ENCODE data around the gene AK4.

The AK4 gene

DNA sequence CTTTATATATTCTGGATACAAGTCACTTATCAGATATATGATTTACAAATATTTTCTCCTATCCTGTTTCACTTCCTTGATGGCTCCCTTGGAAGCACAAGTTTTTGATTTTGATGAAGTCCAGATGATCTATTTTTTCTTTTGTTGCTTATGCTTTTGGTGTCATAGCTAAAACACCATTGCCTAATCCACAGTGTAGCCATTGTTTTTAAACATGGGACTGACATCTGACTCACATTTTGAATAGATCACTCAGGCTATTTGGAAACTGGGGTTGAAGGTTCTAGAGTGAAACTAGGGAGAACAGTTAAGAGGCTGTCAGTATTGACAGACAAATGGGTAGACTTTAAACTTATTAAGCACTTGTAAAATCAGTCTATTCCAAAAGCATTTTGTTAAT lies 16.6 kb downstream of the AK4 start:
- DNase-seq (ENCODE audit: extremely low read depth, low read depth), result no peak
- TF ChIP-seq, protein P1, sequence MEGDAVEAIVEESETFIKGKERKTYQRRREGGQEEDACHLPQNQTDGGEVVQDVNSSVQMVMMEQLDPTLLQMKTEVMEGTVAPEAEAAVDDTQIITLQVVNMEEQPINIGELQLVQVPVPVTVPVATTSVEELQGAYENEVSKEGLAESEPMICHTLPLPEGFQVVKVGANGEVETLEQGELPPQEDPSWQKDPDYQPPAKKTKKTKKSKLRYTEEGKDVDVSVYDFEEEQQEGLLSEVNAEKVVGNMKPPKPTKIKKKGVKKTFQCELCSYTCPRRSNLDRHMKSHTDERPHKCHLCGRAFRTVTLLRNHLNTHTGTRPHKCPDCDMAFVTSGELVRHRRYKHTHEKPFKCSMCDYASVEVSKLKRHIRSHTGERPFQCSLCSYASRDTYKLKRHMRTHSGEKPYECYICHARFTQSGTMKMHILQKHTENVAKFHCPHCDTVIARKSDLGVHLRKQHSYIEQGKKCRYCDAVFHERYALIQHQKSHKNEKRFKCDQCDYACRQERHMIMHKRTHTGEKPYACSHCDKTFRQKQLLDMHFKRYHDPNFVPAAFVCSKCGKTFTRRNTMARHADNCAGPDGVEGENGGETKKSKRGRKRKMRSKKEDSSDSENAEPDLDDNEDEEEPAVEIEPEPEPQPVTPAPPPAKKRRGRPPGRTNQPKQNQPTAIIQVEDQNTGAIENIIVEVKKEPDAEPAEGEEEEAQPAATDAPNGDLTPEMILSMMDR (IDR thresholded peaks at IDR 0.05; ENCODE audit: low read depth, low read length), result no peak

DNA sequence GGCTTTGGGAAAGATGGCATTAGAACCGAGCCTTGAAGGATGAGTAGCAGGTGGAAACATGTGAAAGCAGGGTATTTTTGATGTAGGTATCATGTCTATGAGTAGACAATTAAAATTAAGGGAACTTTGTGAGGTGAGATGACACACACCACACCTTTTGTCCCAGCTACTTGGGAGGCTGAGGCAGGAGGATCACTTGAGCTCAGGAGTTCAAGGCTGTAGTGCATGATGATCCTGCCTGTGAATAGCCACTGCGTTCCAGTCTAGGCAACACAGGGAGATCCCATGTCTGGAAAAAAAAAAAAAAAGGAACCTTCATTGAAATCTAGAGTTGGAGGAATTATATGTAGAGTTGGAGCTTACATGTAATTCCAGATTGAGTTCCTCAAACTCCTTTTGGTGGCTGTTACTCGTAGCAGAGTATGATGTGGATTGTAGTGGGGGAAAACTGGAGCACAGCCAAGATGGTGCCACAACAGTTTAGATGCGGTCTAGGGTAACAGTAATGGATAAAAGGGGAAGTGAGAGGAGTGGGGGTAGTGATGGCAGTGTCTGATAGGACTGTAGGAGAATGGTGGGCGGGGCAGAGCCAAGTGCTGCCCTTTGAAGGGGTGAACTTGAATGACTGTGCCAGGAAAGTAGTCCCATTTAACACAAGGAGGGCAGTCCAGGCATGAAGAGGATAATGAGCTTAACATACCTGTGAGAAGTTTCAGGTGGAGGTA lies 17.4 kb downstream of the AK4 start:
- DNase-seq (ENCODE audit: extremely low read depth, low read depth), result no peak
- TF ChIP-seq, protein P1 (IDR thresholded peaks at IDR 0.05; ENCODE audit: low read depth, low read length), result no peak

DNA sequence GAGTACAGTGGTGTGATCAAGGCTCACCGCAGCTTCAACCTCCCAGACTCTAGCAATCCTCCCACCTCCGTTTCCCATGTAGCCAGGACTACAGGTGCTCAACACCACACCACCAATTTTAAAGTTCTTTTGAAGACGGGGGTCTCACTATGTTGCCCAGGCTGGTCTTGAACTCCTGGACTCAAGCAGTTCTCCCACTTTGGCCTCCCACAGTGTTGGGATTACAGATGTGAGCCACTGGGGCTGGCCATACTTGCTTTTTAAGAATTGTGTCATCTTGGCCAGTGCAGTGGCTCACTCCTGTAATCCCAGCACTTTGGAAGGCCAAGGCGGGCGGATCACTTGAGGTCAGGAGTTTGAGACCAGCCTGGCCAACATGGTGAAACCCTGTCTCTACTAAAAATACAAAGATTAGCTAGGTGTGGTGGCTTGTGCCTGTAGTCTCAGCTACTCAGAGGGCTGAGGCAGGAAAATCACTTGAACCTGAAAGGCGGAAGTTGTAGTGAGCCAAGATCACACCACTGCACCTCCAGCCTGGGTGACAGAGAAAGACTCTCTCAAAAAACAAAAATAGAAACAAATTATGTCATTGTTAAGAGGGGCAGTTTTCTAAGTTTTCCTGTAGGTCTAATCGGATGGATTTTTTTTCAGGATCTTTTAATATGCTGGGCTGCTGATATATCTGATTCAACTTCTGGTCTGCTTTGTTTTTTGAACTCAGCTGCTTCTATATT lies 18.7 kb downstream of the AK4 start:
- no peak for DNase-seq (ENCODE audit: extremely low read depth, low read depth)
- TF ChIP-seq, protein P1 (IDR thresholded peaks at IDR 0.05; ENCODE audit: low read depth, low read length), result no peak

DNA sequence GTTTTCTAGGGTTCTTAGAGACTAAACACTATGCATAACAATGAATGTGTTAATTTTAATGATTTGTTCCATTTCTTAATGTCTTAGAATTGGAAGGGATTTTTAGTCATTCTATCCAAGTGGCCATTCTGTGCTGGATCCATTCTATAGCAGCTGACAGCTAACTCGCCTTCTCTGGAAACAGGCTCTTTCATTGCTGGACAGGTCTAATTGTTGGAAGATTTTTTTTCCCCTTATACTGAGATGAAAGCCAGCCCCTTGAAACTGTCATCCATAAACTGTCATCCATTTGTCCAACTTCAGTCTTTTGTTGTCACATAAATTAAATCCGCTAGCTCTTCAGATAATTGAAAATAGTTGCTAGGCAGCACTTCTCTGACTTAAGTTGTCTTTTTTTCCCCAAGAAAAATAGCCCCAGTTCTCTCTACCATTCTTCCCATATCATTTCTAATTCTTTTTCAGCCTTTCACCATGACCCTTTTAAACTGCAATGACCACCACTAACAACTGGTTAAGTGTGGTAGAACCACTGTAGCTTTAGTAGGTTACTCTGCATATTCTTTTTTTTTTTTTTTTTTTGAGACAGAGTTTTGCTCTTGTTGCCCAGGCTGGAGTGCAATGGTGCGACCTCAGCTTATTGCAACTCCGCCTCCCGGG lies 19.7 kb downstream of the AK4 start:
- DNase-seq (ENCODE audit: extremely low read depth, low read depth), result no peak
- TF ChIP-seq, protein P1 (IDR thresholded peaks at IDR 0.05; ENCODE audit: low read depth, low read length), result no peak

DNA sequence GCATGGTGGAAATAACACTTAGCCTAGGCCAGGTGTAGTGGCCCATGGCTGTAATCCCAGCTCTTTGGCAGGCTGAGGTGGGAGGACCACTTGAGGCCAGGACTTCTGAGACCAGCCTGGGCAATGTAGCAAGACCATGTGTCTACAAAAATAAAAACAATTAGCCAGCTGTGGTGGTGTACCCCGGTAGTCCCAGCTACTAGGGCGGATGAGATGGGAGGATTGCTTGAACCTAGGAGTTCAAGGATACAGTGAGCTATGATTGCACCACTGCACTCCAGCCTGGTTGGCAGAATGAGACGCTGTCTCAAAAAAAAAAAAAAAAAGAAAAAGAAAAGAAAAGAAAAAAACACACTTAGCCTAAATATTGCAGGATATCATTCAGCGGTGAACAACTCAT lies 20.9 kb downstream of the AK4 start:
- TF ChIP-seq, protein P1 (IDR thresholded peaks at IDR 0.05; ENCODE audit: low read depth, low read length), result no peak
- no peak for DNase-seq (ENCODE audit: extremely low read depth, low read depth)

DNA sequence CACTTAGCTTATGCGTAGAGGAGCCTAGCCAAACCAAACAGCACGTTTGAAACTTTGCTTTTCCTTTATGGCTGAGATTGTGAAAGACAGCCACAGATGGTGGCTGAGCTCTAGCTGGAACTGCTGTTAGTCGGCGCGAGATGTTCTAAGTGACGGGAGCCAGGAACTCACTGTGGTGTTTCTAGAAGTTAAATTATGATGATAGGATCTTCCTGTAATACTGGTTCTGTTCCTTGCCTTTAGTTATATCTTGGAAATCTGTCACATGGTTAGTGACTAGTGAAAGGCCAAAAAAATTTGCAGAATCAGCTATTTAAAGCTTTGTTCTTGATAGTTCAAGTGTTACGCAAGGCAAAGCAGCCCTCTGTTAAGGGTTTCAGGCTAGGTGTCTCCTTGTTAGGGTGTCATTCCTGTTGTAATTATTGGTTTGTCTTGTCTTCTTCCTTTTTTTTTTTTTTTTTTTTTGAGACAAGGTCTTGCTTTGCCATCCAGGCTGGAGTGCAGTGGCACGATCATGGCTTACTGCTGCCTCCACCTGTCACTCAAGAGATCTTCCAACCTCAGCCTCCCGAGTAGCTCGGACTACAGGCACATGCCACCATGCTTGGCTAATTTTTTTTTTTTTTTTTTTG lies 22.6 kb downstream of the AK4 start:
- DNase-seq (ENCODE audit: extremely low read depth, low read depth), result no peak
- TF ChIP-seq, protein P1 (IDR thresholded peaks at IDR 0.05; ENCODE audit: low read depth, low read length), result no peak

Measured in AG09319 (cell line).